K562 (cell line): ENCODE data around the gene CACNA2D3. TPM values are rescaled to one million over a fixed set of nuclear protein-coding genes. Genes with fewer than 3 reads are reported as not detected.

Source experiments
- CEBPZ ChIP-seq: fragments of 150-350 bp; IDR thresholded peaks from 2 replicates; pipeline ENCODE4 v1.6.1; 2014; ENCODE audit warnings: low read depth, mild to moderate bottlenecking, low read length, borderline replicate concordance
- RUNX1 ChIP-seq: sonication (generic); IDR thresholded peaks from 2 replicates; pipeline ENCODE4 v1.6.1; 2016; ENCODE audit warnings: antibody characterized with exemption, low read depth
- ZBTB40 ChIP-seq, 2 experiments: fragments of 450-650 bp in 1 of 2; sonication (generic) in 1 of 2; formaldehyde crosslinking in 1 of 2; IDR thresholded peaks; 2 replicates each; pipeline versions ENCODE4 v1.7.1 to v1.9.0; 2016 to 2022; ENCODE audit warnings: inconsistent platforms in 1 of 2, mild to moderate bottlenecking in 1 of 2, missing genetic modification reagents in 1 of 2
- polyA plus RNA-seq, 8 experiments: library from polyadenylated mRNA; depleted of rRNA in 4 of 8; stranded (reverse) in 5 of 8; unstranded in 3 of 8; fragments of >200 nt; fragmentation: Nextera tagmentation in 2 of 8; fragmentation: Illumina TruSeq in 1 of 8; extraction: Ambion mirVana in 2 of 8; extraction: Trizol in 1 of 8; gene quantifications; 2 replicates each; pipeline versions ENCODE4 v1.2.1 to v1.2.3, GENCODE V29; 2011 to 2014; ENCODE audit warnings: inconsistent platforms in 1 of 8, missing spikeins in 1 of 8
- total RNA-seq, 7 experiments: library from RNA; depleted of rRNA in 6 of 7; stranded (reverse); fragments of >200 nt in 6 of 7; fragmentation: Illumina TruSeq in 2 of 7; extraction: Trizol in 2 of 7; gene quantifications; 2 replicates each; pipeline versions ENCODE4 v1.2.1 to v1.2.3, GENCODE V29; 2011 to 2021; ENCODE audit warnings: low replicate concordance in 1 of 7

CACNA2D3 gene
- total and polyA plus RNA-seq, 9 of the 15 experiments (the other 6 are each of a cell fraction or from before 2014, with no cell fraction given) = 0.01 TPM; not detected in 8

- TF ChIP-seq ZBTB40 (IDR thresholded peaks at IDR 0.05) = no peak
- no peak for TF ChIP-seq ZBTB40 (CRISPR knock-in tag; IDR thresholded peaks at IDR 0.05)
- TF ChIP-seq CEBPZ = no peak
- TF ChIP-seq RUNX1 = no peak
These were observed 955.4 kb downstream of the CACNA2D3 start (continued) for GRCh38 chr3:55077726-55078125.
